Measurements from ENCODE around the gene HP1BP3. TPM values are rescaled to one million over a fixed set of nuclear protein-coding genes. Genes with fewer than 3 reads are reported as not detected.
A peak's percentile ranks its signal among the peaks of the same experiment; 100 is the strongest.

HP1BP3 gene
- total RNA-seq, 2 donors from 2014 or later = 207 to 223 TPM

DNA sequence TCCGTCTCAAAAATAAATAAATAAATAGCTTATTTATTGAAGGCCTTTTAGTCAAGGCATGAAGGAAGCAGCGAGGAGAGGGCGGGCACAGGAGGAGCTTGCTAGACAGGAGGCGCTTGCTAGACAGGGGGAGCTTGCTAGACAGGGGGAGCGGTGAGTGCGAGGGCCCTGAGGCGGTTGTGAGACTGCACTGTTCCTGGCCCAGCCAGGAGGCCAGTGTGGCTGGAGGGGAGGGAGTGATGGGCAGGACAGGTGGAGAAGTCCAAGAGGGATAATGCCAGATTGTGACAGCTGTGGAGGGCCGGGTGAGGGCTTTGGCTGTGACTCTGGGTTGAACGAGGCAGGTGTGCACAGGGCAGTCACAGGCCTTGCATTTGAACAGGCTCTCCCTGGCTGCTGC is 87.5 kb downstream of the HP1BP3 start:
- no peak overlapping the region for H3K27ac ChIP-seq (ENCODE audit: low read depth, low read length)
- TF ChIP-seq, protein P1, sequence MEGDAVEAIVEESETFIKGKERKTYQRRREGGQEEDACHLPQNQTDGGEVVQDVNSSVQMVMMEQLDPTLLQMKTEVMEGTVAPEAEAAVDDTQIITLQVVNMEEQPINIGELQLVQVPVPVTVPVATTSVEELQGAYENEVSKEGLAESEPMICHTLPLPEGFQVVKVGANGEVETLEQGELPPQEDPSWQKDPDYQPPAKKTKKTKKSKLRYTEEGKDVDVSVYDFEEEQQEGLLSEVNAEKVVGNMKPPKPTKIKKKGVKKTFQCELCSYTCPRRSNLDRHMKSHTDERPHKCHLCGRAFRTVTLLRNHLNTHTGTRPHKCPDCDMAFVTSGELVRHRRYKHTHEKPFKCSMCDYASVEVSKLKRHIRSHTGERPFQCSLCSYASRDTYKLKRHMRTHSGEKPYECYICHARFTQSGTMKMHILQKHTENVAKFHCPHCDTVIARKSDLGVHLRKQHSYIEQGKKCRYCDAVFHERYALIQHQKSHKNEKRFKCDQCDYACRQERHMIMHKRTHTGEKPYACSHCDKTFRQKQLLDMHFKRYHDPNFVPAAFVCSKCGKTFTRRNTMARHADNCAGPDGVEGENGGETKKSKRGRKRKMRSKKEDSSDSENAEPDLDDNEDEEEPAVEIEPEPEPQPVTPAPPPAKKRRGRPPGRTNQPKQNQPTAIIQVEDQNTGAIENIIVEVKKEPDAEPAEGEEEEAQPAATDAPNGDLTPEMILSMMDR (conservative IDR thresholded peaks at IDR 0.05) = no peak
- no peaks in the 10 kb centered on the region for H3K4me1 ChIP-seq (ENCODE audit: control insufficient read depth, insufficient read depth, low read length)
- Mint-ChIP-seq H3K4me1 (no peaks in the 10 kb centered on the region), H3K9me3 (no peaks in the 10 kb centered on the region), H3K36me3 (ENCODE audit: low read depth) (no peaks in the 10 kb centered on the region), H3K27me3 (ENCODE audit: insufficient read depth) (no peaks in the 10 kb centered on the region), H3K4me3 (no peak overlapping the region), H3K27ac (peak overlapping the region; percentile 37)
- H3K9ac ChIP-seq (ENCODE audit: extremely low read depth, low read length, poor library complexity, severe bottlenecking) = no peak overlapping the region
- no peak overlapping the region for H3K4me3 ChIP-seq (ENCODE audit: low read length)
- no peaks in the 10 kb centered on the region for H3K27me3 ChIP-seq (ENCODE audit: control insufficient read depth, insufficient read depth, low read length, poor library complexity, severe bottlenecking)
- H3K36me3 ChIP-seq (ENCODE audit: control insufficient read depth, insufficient read depth, low read length) = no peaks in the 10 kb centered on the region
- DNase-seq = peak; percentile 38
- no peaks in the 10 kb centered on the region for H3K9me3 ChIP-seq (ENCODE audit: control insufficient read depth, low read length)
- WGBS, 2 experiments (ENCODE audit: insufficient coverage in 1 of 2, insufficient read length in 1 of 2) = 92 to 94% methylated on average over 5 to 8 of the region's 9 CpGs

DNA sequence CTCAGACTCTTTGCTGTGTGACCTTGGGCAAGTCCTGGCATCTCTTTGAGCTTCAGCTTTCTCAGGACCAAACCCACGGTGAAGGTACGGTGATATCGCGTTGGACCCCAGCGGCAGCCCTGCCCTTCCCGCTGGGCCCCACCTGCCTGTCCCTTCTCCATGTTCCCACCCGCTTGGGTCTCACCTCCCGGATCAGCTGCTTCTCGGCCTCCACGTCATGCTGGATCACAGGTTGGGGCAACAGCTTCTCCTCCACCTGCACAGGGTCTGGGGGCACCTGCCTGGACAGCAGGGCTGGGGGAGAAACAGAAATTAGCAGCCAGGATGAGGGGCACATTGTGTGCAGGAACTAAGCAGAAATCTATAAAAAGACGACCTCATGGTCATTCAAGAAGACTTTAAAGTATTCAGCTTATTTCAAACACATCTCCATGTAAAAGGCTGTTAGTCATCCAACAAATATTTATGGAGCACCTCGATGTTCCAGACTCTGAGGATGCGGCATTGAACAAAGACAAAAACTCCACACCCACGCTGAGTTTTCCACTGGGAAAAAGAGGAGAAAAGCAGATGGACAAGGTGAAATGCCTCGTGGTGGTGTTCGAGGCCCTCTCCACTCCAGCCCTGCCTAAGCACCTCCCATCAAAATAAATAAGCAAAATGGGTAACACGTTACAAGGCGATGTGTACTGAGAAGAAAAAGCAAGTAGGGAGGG is 88.8 kb downstream of the HP1BP3 start:
- Histone ChIP-seq H3K9ac (ENCODE audit: extremely low read depth, low read length, poor library complexity, severe bottlenecking) (peak overlapping the region; percentile 11), H3K27me3 (ENCODE audit: control insufficient read depth, insufficient read depth, low read length, poor library complexity, severe bottlenecking) (no peaks in the 10 kb centered on the region), H3K27ac (ENCODE audit: low read depth, low read length) (no peak overlapping the region), H3K4me3 (ENCODE audit: low read length) (no peak overlapping the region), H3K36me3 (ENCODE audit: control insufficient read depth, insufficient read depth, low read length) (no peaks in the 10 kb centered on the region), H3K4me1 (ENCODE audit: control insufficient read depth, insufficient read depth, low read length) (no peaks in the 10 kb centered on the region), H3K9me3 (ENCODE audit: control insufficient read depth, low read length) (no peaks in the 10 kb centered on the region)
- H3K36me3 Mint-ChIP-seq (ENCODE audit: low read depth) = no peaks in the 10 kb centered on the region
- WGBS, 2 experiments (ENCODE audit: insufficient coverage in 1 of 2, insufficient read length in 1 of 2) = 89 to 90% methylated on average over 6 to 18 of the region's 18 CpGs
- H3K27ac Mint-ChIP-seq = no peak overlapping the region
- H3K4me1 Mint-ChIP-seq = no peaks in the 10 kb centered on the region
- DNase-seq = no peak
- H3K4me3 Mint-ChIP-seq = no peak overlapping the region
- TF ChIP-seq, protein P1 (conservative IDR thresholded peaks at IDR 0.05) = no peak
- no peaks in the 10 kb centered on the region for H3K27me3 Mint-ChIP-seq (ENCODE audit: insufficient read depth)
- H3K9me3 Mint-ChIP-seq = no peaks in the 10 kb centered on the region

DNA sequence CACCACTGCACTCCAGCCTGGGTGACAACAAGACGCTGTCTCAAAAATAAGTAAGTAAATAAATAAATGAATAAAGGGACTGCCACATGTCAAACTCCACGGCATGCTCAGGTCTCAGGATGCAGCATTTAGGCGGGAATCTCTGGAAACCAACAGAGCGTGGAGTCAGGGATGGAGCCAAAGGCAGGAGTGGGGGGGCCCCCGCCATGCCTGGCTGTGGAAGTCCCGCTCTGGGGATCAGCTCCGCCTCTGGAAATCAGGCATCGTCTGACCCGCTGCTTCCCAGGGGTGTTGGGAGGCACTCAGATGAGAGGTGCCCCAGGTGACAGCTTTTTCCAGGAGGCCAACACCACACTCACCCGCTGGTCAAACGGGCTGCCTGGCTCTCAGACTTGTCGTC is 89.5 kb downstream of the HP1BP3 start:
- no peaks in the 10 kb centered on the region for H3K4me1 Mint-ChIP-seq
- peak overlapping the region; percentile 71 for H3K4me3 Mint-ChIP-seq
- Histone ChIP-seq H3K27me3 (ENCODE audit: control insufficient read depth, insufficient read depth, low read length, poor library complexity, severe bottlenecking) (no peaks in the 10 kb centered on the region), H3K36me3 (ENCODE audit: control insufficient read depth, insufficient read depth, low read length) (no peaks in the 10 kb centered on the region), H3K4me3 (ENCODE audit: low read length) (no peak overlapping the region), H3K27ac (ENCODE audit: low read depth, low read length) (no peak overlapping the region), H3K4me1 (ENCODE audit: control insufficient read depth, insufficient read depth, low read length) (no peaks in the 10 kb centered on the region), H3K9me3 (ENCODE audit: control insufficient read depth, low read length) (no peaks in the 10 kb centered on the region), H3K9ac (ENCODE audit: extremely low read depth, low read length, poor library complexity, severe bottlenecking) (no peak overlapping the region)
- H3K36me3 Mint-ChIP-seq (ENCODE audit: low read depth) = no peaks in the 10 kb centered on the region
- no peak overlapping the region for H3K27ac Mint-ChIP-seq
- TF ChIP-seq, protein P1 (conservative IDR thresholded peaks at IDR 0.05) = no peak
- DNase-seq = peak; percentile 48
- 90% methylated on average over 12 of the region's 12 CpGs for WGBS, 2 experiments (ENCODE audit: insufficient coverage in 1 of 2, insufficient read length in 1 of 2)
- no peaks in the 10 kb centered on the region for H3K9me3 Mint-ChIP-seq
- H3K27me3 Mint-ChIP-seq (ENCODE audit: insufficient read depth) = no peaks in the 10 kb centered on the region

Data from endodermal cell (in vitro differentiated cells).